Esophagus muscularis mucosa (tissue), 4 donors: ENCODE data around the gene RUVBL2.

Source experiments
- EP300 ChIP-seq: sonication (generic); formaldehyde crosslinking; IDR thresholded peaks from one replicate; pipeline ENCODE4 v1.6.1; 2017; ENCODE audit warnings: antibody characterized with exemption
- POLR2A ChIP-seq: fragments of 450-650 bp; IDR thresholded peaks from one replicate; pipeline ENCODE4 v1.6.1; 2017; ENCODE audit warnings: antibody characterized with exemption, moderate library complexity, mild to moderate bottlenecking, low read depth
- TF ChIP-seq, protein P1 (sequence below), 3 experiments: fragments of 200-600 bp in 2 of 3; fragments of 450-650 bp in 1 of 3; sonication (generic) in 2 of 3; IDR thresholded peaks; one replicate each; pipeline ENCODE4 v1.5.1; 2017 to 2019; ENCODE audit warnings: antibody characterized with exemption in 3 of 3, mild to moderate bottlenecking in 2 of 3, moderate library complexity in 1 of 3

DNA sequence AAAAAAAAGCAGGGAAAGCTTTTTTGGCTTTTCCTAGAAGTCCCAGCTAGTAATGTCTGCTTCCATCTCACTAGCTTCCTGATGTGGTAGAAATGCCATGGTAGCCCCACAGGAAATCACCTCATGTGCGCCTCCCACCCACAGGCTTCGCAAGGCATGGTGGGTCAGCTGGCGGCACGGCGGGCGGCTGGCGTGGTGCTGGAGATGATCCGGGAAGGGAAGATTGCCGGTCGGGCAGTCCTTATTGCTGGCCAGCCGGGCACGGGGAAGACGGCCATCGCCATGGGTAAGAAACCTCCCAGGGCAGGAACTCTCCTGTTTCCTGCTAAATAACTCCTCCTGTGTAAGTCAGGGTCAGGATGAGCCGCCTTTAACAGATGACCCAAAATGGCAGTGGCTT lies 10.4 kb downstream of the RUVBL2 start:
- no peak for TF ChIP-seq POLR2A
- TF ChIP-seq, protein P1, sequence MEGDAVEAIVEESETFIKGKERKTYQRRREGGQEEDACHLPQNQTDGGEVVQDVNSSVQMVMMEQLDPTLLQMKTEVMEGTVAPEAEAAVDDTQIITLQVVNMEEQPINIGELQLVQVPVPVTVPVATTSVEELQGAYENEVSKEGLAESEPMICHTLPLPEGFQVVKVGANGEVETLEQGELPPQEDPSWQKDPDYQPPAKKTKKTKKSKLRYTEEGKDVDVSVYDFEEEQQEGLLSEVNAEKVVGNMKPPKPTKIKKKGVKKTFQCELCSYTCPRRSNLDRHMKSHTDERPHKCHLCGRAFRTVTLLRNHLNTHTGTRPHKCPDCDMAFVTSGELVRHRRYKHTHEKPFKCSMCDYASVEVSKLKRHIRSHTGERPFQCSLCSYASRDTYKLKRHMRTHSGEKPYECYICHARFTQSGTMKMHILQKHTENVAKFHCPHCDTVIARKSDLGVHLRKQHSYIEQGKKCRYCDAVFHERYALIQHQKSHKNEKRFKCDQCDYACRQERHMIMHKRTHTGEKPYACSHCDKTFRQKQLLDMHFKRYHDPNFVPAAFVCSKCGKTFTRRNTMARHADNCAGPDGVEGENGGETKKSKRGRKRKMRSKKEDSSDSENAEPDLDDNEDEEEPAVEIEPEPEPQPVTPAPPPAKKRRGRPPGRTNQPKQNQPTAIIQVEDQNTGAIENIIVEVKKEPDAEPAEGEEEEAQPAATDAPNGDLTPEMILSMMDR (IDR thresholded peaks at IDR 0.05), result no peak
- no peak for TF ChIP-seq EP300
